ENCODE data around the gene KIF19. TPM values are rescaled to one million over a fixed set of nuclear protein-coding genes. Genes with fewer than 3 reads are reported as not detected.

The KIF19 gene
- total RNA-seq, 1 donor from 2014 or later = 0.50 TPM

GRCh38 chr17:74358697-74359096, 32.7 kb downstream of the KIF19 start:
- intact Hi-C loops (cut with micrococcal nuclease) = no loop called here

GRCh38 chr17:74359916-74360315, 33.9 kb downstream of the KIF19 start:
- intact Hi-C loops (cut with micrococcal nuclease) = no loop called here

GRCh38 chr17:74360899-74361229, 34.8 kb downstream of the KIF19 start:
- intact Hi-C loops (cut with micrococcal nuclease) = no loop called here

- intact Hi-C loops (cut with micrococcal nuclease) = no loop called here
Measured at GRCh38 chr17:74361230-74362068, 35.4 kb downstream of the KIF19 start, which contains the start of gene BTBD17. BTBD17 (minus strand) TSS chr17:74361868; CDS start chr17:74361819, 49 bp downstream.

GRCh38 chr17:74362069-74362405, 36.0 kb downstream of the KIF19 start:
- intact Hi-C loops (cut with micrococcal nuclease) = no loop called here

- intact Hi-C loops (cut with micrococcal nuclease) = no loop called here
Measured at GRCh38 chr17:74362810-74363498, 36.9 kb downstream of the KIF19 start.

GRCh38 chr17:74367206-74367605, 41.2 kb downstream of the KIF19 start, which contains the start of gene GPR142:
GPR142 (plus strand) TSS chr17:74367506; CDS start chr17:74369541, 2,035 bp downstream.
- intact Hi-C loops (cut with micrococcal nuclease) = loop anchor here (5.0 kb wide), 1 partner anchor 280 kb away; no protein-coding TSS in a partner anchor

- intact Hi-C loops (cut with micrococcal nuclease) = loop anchor here (1.0 to 5.0 kb wide), 3 partner anchors 89 to 279 kb away; no protein-coding TSS in a partner anchor
Measured at GRCh38 chr17:74368341-74369081, 42.5 kb downstream of the KIF19 start.

- intact Hi-C loops (cut with micrococcal nuclease) = loop anchor here (2.0 to 5.0 kb wide), 2 partner anchors 164 to 278 kb away; no protein-coding TSS in a partner anchor
Measured at GRCh38 chr17:74369221-74369620, 43.2 kb downstream of the KIF19 start.

- intact Hi-C loops (cut with micrococcal nuclease) = loop anchor here (2.0 to 5.0 kb wide), 2 partner anchors 163 to 277 kb away; no protein-coding TSS in a partner anchor
Measured at GRCh38 chr17:74369665-74370490, 43.9 kb downstream of the KIF19 start.

GRCh38 chr17:74371653-74372147, 45.7 kb downstream of the KIF19 start:
- intact Hi-C loops (cut with micrococcal nuclease) = no loop called here

- intact Hi-C loops (cut with micrococcal nuclease) = no loop called here
Measured at GRCh38 chr17:74372426-74372825, 46.4 kb downstream of the KIF19 start.

GRCh38 chr17:74373838-74374606, 48.0 kb downstream of the KIF19 start:
- intact Hi-C loops (cut with micrococcal nuclease) = no loop called here

- intact Hi-C loops (cut with micrococcal nuclease) = no loop called here
Measured at GRCh38 chr17:74374858-74375257, 48.8 kb downstream of the KIF19 start.

GRCh38 chr17:74379495-74380085, 53.6 kb downstream of the KIF19 start:
- intact Hi-C loops (cut with micrococcal nuclease) = loop anchor here (1.0 kb wide), 4 partner anchors 78 to 223 kb away; no protein-coding TSS in a partner anchor

GRCh38 chr17:74380086-74380958, 54.3 kb downstream of the KIF19 start:
- intact Hi-C loops (cut with micrococcal nuclease) = no loop called here

- intact Hi-C loops (cut with micrococcal nuclease) = no loop called here
Measured at GRCh38 chr17:74380959-74381808, 55.2 kb downstream of the KIF19 start.
